ENCODE data around the gene ZNF627.

DNA sequence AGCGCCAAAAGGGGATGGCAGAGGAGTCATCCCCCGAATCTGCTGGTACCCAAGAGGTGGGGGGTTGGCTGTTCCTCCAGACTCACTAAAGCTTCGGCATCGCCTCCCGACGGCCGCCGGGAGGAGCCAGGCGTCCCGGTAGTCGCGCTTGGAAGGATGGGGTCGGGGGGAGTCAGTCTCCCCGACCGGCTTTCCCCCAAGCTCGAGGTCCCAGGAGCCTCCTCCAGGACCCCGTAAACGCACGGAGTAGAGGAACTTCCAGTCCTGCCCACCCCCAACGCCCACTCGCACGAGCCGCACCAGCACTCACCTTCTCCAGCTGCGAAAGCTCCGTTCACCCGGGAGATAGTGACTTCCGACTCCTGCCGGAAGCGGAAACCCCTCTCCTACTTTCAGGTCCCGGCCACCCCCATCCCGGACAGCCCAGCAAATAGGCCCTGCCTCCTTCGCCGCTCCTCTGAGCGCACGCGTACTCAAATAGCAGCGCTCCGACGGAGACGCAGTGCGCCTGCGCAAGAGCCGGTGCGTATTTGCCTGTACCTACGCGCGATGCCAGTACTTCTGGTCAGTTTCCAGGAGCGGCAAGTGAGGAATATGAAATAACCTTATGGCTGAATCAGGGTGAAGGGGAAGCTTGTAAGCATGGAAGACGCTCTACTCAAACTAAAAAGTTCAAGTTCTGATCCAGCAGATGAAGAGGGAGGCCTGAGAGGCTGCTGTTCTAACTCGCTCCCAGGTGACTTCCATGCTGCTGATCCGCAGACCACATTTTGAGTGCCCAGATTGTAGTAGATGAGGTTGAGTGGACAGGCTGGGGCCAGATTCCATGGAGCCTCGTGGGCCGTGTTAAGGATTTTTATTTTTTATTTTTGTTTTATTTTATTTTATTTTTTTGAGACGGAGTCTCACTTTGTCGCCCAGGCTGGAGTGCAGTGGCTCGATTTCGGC is 38.1 kb upstream of the ZNF627 start, which contains the start of gene ELOF1:
- TF ChIP-seq, protein P1, sequence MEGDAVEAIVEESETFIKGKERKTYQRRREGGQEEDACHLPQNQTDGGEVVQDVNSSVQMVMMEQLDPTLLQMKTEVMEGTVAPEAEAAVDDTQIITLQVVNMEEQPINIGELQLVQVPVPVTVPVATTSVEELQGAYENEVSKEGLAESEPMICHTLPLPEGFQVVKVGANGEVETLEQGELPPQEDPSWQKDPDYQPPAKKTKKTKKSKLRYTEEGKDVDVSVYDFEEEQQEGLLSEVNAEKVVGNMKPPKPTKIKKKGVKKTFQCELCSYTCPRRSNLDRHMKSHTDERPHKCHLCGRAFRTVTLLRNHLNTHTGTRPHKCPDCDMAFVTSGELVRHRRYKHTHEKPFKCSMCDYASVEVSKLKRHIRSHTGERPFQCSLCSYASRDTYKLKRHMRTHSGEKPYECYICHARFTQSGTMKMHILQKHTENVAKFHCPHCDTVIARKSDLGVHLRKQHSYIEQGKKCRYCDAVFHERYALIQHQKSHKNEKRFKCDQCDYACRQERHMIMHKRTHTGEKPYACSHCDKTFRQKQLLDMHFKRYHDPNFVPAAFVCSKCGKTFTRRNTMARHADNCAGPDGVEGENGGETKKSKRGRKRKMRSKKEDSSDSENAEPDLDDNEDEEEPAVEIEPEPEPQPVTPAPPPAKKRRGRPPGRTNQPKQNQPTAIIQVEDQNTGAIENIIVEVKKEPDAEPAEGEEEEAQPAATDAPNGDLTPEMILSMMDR (IDR thresholded peaks at IDR 0.05): peak in 1 of 2 donors; percentile 15
- TF ChIP-seq EP300 (IDR thresholded peaks at IDR 0.05): no peak
